ENCODE data around the gene EEPD1. TPM values are rescaled to one million over a fixed set of nuclear protein-coding genes. Genes with fewer than 3 reads are reported as not detected.

The EEPD1 gene
- total RNA-seq, 1 experiment from 2014 or later, result 5.0 TPM

- no peaks in the 10 kb centered on the region for H3K27me3 ChIP-seq (ENCODE audit: insufficient read depth, low read length)
- no peak overlapping the region for H2BK12ac ChIP-seq (ENCODE audit: insufficient read length, low read depth, low read length)
- H3K79me1 ChIP-seq (ENCODE audit: insufficient read depth, low read depth, low read length, poor library complexity, severe bottlenecking), result no peaks in the 10 kb centered on the region
- H2BK5ac ChIP-seq (ENCODE audit: insufficient read length, low read length), result no peak overlapping the region
- Mint-ChIP-seq H3K4me1 (peaks cover 37 to 40% of the 10 kb centered on the region in 2 experiments), H3K36me3 (ENCODE audit: insufficient read depth in 1 of 3, low read depth in 3 of 3) (peaks cover 7 to 14% (median 12%) of the 10 kb centered on the region in 3 experiments; a peak in 4 of 7 replicates), H3K9me3 (no peaks in the 10 kb centered on the region), H3K4me3 (no peak overlapping the region), H3K27ac (no peak overlapping the region), H3K27me3 (ENCODE audit: low read depth) (peaks cover 21% of the 10 kb centered on the region)
- no peak overlapping the region for H2AK5ac ChIP-seq (ENCODE audit: insufficient read length, low read length)
- no peak overlapping the region for H3T11ph ChIP-seq (ENCODE audit: low read length)
- no peak overlapping the region for H2AFZ ChIP-seq (ENCODE audit: low read length)
- no peak overlapping the region for H3K14ac ChIP-seq (ENCODE audit: insufficient read depth, low read length)
- peaks cover 8% of the 10 kb centered on the region for H3K23me2 ChIP-seq (ENCODE audit: insufficient read length, low read depth, low read length, poor library complexity, severe bottlenecking)
- H4K8ac ChIP-seq (replicated peaks; ENCODE audit: insufficient read length, low read depth, low read length), result no peak overlapping the region
- no peak overlapping the region for H3K27ac ChIP-seq (ENCODE audit: insufficient read length, low read depth, low read length)
- H3K23ac ChIP-seq (ENCODE audit: insufficient read length, low read depth, low read length), result no peak overlapping the region
- H2BK15ac ChIP-seq (ENCODE audit: low read depth, low read length), result no peak overlapping the region
- no peak overlapping the region for H3K56ac ChIP-seq (ENCODE audit: insufficient read length, low read depth, low read length)
- H3K9me3 ChIP-seq (ENCODE audit: control insufficient read depth, low read depth, low read length), result no peaks in the 10 kb centered on the region
- peaks cover 4% of the 10 kb centered on the region; the same call in 1 of the 2 replicates for H3K79me2 ChIP-seq (ENCODE audit: insufficient read depth, low read length)
- H4K5ac ChIP-seq (ENCODE audit: insufficient read length, low read depth, low read length), result no peak overlapping the region
- H2BK120ac ChIP-seq (ENCODE audit: low read depth, low read length, poor library complexity, severe bottlenecking), result no peak overlapping the region
- no peak overlapping the region for H3K9ac ChIP-seq (ENCODE audit: extremely low read depth, insufficient read length, low read length)
- H4K20me1 ChIP-seq (ENCODE audit: control insufficient read depth, insufficient read depth, insufficient read length), result no peaks in the 10 kb centered on the region
- TF ChIP-seq, protein P1, sequence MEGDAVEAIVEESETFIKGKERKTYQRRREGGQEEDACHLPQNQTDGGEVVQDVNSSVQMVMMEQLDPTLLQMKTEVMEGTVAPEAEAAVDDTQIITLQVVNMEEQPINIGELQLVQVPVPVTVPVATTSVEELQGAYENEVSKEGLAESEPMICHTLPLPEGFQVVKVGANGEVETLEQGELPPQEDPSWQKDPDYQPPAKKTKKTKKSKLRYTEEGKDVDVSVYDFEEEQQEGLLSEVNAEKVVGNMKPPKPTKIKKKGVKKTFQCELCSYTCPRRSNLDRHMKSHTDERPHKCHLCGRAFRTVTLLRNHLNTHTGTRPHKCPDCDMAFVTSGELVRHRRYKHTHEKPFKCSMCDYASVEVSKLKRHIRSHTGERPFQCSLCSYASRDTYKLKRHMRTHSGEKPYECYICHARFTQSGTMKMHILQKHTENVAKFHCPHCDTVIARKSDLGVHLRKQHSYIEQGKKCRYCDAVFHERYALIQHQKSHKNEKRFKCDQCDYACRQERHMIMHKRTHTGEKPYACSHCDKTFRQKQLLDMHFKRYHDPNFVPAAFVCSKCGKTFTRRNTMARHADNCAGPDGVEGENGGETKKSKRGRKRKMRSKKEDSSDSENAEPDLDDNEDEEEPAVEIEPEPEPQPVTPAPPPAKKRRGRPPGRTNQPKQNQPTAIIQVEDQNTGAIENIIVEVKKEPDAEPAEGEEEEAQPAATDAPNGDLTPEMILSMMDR (conservative IDR thresholded peaks at IDR 0.05), result no peak
- no CpG with 5 or more reads among the region's 2 CpGs for WGBS (ENCODE audit: extremely low coverage, insufficient read length, low lambda C conversion rate)
- DNase-seq, result no peak
- H3K18ac ChIP-seq (ENCODE audit: insufficient read length, low read depth, low read length), result no peak overlapping the region
- H3K4ac ChIP-seq (ENCODE audit: low read depth, low read length), result no peak overlapping the region
- H3K4me1 ChIP-seq (ENCODE audit: insufficient read depth, low read length), result 0 out of 2 replicates have a peak, but pooled peaks cover 3% of the 10 kb centered on the region
- no peak overlapping the region for H2BK20ac ChIP-seq (ENCODE audit: low read depth, low read length, poor library complexity, severe bottlenecking)
- H4K91ac ChIP-seq (ENCODE audit: insufficient read length, low read depth, low read length), result no peak overlapping the region
- no peak overlapping the region for H3K4me2 ChIP-seq (ENCODE audit: insufficient read depth, insufficient read length, low read length)
Observed at GRCh38 chr7:36158321-36158605, 5.2 kb downstream of the EEPD1 start.

Data from H9 (cell line).